BLaER1 treated with 17β-estradiol and CSF1 and Interleukin-3, amounts not matched to agents 10 nM and 100 nM (cell line): ENCODE data around the gene PYGO2.
A peak's percentile ranks its signal among the peaks of the same experiment; 100 is the strongest.

ENCODE experiments used
- H3K27ac ChIP-seq, 11 experiments: shearing (Covaris generic); formaldehyde crosslinking; 2 replicates each; pipeline ENCODE4 v1.8.1; 2022
- H3K27me3 ChIP-seq, 11 experiments: shearing (Covaris generic); formaldehyde crosslinking; 2 replicates each; pipeline ENCODE4 v1.8.1; 2022
- H3K36me3 ChIP-seq, 11 experiments: shearing (Covaris generic); formaldehyde crosslinking; 2 replicates each; pipeline ENCODE4 v1.8.1; 2022
- H3K4me1 ChIP-seq, 10 experiments: shearing (Covaris generic); formaldehyde crosslinking; 2 replicates each; pipeline ENCODE4 v1.8.1; 2022
- H3K4me2 ChIP-seq, 11 experiments: shearing (Covaris generic); formaldehyde crosslinking; 2 replicates each; pipeline ENCODE4 v1.8.1; 2022
- H3K4me3 ChIP-seq, 10 experiments: shearing (Covaris generic); formaldehyde crosslinking; 2 replicates each; pipeline ENCODE4 v1.8.1; 2022
- H3K9ac ChIP-seq, 11 experiments: shearing (Covaris generic); formaldehyde crosslinking; 2 replicates each; pipeline ENCODE4 v1.8.1; 2022
- H3K9me3 ChIP-seq, 11 experiments: shearing (Covaris generic); formaldehyde crosslinking; replicated peaks in 1 of 11; 2 replicates each; pipeline ENCODE4 v1.8.1; 2022
- H4K20me1 ChIP-seq, 11 experiments: shearing (Covaris generic); formaldehyde crosslinking; 2 replicates each; pipeline ENCODE4 v1.8.1; 2022
- Cebpa-rat ChIP-seq, 11 experiments: shearing (Covaris generic); IDR thresholded peaks; 2 replicates each; pipeline ENCODE4 v1.8.1; 2022

The PYGO2 gene

GRCh38 chr1:154953611-154954038 lies 8.0 kb downstream of the PYGO2 start:
- no peaks in the 10 kb centered on the region for H3K9me3 ChIP-seq
- peaks cover 11 to 52% (median 28%) of the 10 kb centered on the region in 11 experiments; a peak in 14 of 22 replicates for H4K20me1 ChIP-seq
- H3K4me3 ChIP-seq, result peak overlapping the region in 9 of 10 experiments; percentile 2 to 71 (median 67); a peak in 12 of 20 replicates
- H3K4me1 ChIP-seq, result peaks cover 72 to 87% (median 80%) of the 10 kb centered on the region in 10 experiments
- peaks cover 22 to 45% (median 32%) of the 10 kb centered on the region in 11 experiments for H3K36me3 ChIP-seq
- peak overlapping the region; percentile 89 to 98 (median 96) for H3K4me2 ChIP-seq
- TF ChIP-seq Cebpa-rat (IDR thresholded peaks at IDR 0.05), result no peak
- peak overlapping the region in 10 of 11 experiments; percentile 16 to 94 (median 82); a peak in 15 of 22 replicates for H3K27ac ChIP-seq
- no peaks in the 10 kb centered on the region for H3K27me3 ChIP-seq
- peak overlapping the region in 7 of 11 experiments; percentile 67 to 85 (median 81); a peak in 9 of 22 replicates for H3K9ac ChIP-seq

GRCh38 chr1:154952664-154953063 lies 8.9 kb downstream of the PYGO2 start:
- H4K20me1 ChIP-seq, result peaks cover 11 to 61% (median 31%) of the 10 kb centered on the region in 11 experiments; a peak in 14 of 22 replicates
- H3K27me3 ChIP-seq, result no peaks in the 10 kb centered on the region
- no peaks in the 10 kb centered on the region for H3K9me3 ChIP-seq
- H3K4me3 ChIP-seq, result peak overlapping the region in 7 of 10 experiments; percentile 16 to 71 (median 66); a peak in 10 of 20 replicates
- H3K4me1 ChIP-seq, result peaks cover 70 to 87% (median 82%) of the 10 kb centered on the region in 10 experiments
- no peak for TF ChIP-seq Cebpa-rat (IDR thresholded peaks at IDR 0.05)
- H3K27ac ChIP-seq, result peak overlapping the region in 8 of 11 experiments; percentile 22 to 94 (median 84); a peak in 16 of 22 replicates
- peak overlapping the region; percentile 89 to 98 (median 96) for H3K4me2 ChIP-seq
- H3K36me3 ChIP-seq, result peaks cover 25 to 46% (median 36%) of the 10 kb centered on the region in 11 experiments
- peak overlapping the region; percentile 13 to 85 (median 64); a peak in 16 of 22 replicates for H3K9ac ChIP-seq

- Histone ChIP-seq H3K4me2 (peak overlapping the region; percentile 89 to 98 (median 96)), H3K27me3 (no peaks in the 10 kb centered on the region), H3K4me1 (peaks cover 64 to 86% (median 82%) of the 10 kb centered on the region in 10 experiments), H3K36me3 (peaks cover 31 to 46% (median 40%) of the 10 kb centered on the region in 11 experiments), H4K20me1 (peaks cover 11 to 61% (median 31%) of the 10 kb centered on the region in 11 experiments; a peak in 14 of 22 replicates), H3K9me3 (no peaks in the 10 kb centered on the region), H3K27ac (peak overlapping the region in 9 of 11 experiments; percentile 3 to 94 (median 80); a peak in 17 of 22 replicates), H3K9ac (peak overlapping the region; percentile 13 to 85 (median 64); a peak in 20 of 22 replicates), H3K4me3 (peak overlapping the region; percentile 2 to 71 (median 30); a peak in 13 of 20 replicates)
- TF ChIP-seq Cebpa-rat (IDR thresholded peaks at IDR 0.05), result no peak
These were observed 9.5 kb downstream of the PYGO2 start for GRCh38 chr1:154951901-154952657.

- H3K27ac ChIP-seq, result peak overlapping the region in 4 of 11 experiments; percentile 8 to 44 (median 22); a peak in 4 of 22 replicates
- peak overlapping the region in 3 of 11 experiments; percentile 3 to 46 (median 27); a peak in 4 of 22 replicates for H3K4me2 ChIP-seq
These were observed 13.5 kb downstream of the PYGO2 start for GRCh38 chr1:154948079-154948478.

GRCh38 chr1:154945962-154946850 lies 15.4 kb downstream of the PYGO2 start:
- peak overlapping the region in 10 of 11 experiments; percentile 19 to 89 (median 86); a peak in 16 of 22 replicates for H3K27ac ChIP-seq
- TF ChIP-seq Cebpa-rat (IDR thresholded peaks at IDR 0.05), result no peak
- H4K20me1 ChIP-seq, result peaks cover 0 to 30% (median 6%) of the 10 kb centered on the region in 11 experiments; a peak in 13 of 22 replicates

More at GRCh38 chr1:154948079-154948478, 13.5 kb downstream of the PYGO2 start:
- no peaks in the 10 kb centered on the region for H3K27me3 ChIP-seq
- H3K9me3 ChIP-seq, result no peaks in the 10 kb centered on the region
- no peak for TF ChIP-seq Cebpa-rat (IDR thresholded peaks at IDR 0.05)
- peak overlapping the region in 8 of 11 experiments; percentile 4 to 46 (median 34); a peak in 10 of 22 replicates for H3K9ac ChIP-seq
- H4K20me1 ChIP-seq, result peaks cover 11 to 47% (median 24%) of the 10 kb centered on the region in 11 experiments; a peak in 14 of 22 replicates
- H3K4me1 ChIP-seq, result peaks cover 64 to 91% (median 84%) of the 10 kb centered on the region in 10 experiments
- peaks cover 42 to 66% (median 61%) of the 10 kb centered on the region in 11 experiments for H3K36me3 ChIP-seq
- H3K4me3 ChIP-seq, result no peak overlapping the region

GRCh38 chr1:154945160-154945961 lies 16.2 kb downstream of the PYGO2 start:
- Histone ChIP-seq H3K4me3 (peak overlapping the region in 1 of 10 experiments; percentile 16; a peak in 1 of 20 replicates), H3K4me2 (peak overlapping the region; percentile 83 to 97 (median 88)), H4K20me1 (peaks cover 0 to 21% (median 0%) of the 10 kb centered on the region in 11 experiments; a peak in 8 of 22 replicates), H3K4me1 (peaks cover 64 to 91% (median 84%) of the 10 kb centered on the region in 10 experiments), H3K27ac (peak overlapping the region; percentile 34 to 89 (median 86); a peak in 21 of 22 replicates), H3K27me3 (no peaks in the 10 kb centered on the region), H3K36me3 (peaks cover 28 to 51% (median 47%) of the 10 kb centered on the region in 11 experiments), H3K9me3 (no peaks in the 10 kb centered on the region), H3K9ac (peak overlapping the region; percentile 61 to 78 (median 73))
- TF ChIP-seq Cebpa-rat (IDR thresholded peaks at IDR 0.05), result no peak

More at GRCh38 chr1:154945962-154946850, 15.4 kb downstream of the PYGO2 start:
- H3K9ac ChIP-seq, result peak overlapping the region; percentile 44 to 78 (median 69); a peak in 19 of 22 replicates
- no peaks in the 10 kb centered on the region for H3K27me3 ChIP-seq
- peak overlapping the region; percentile 83 to 97 (median 88) for H3K4me2 ChIP-seq
- H3K9me3 ChIP-seq, result no peaks in the 10 kb centered on the region
- H3K36me3 ChIP-seq, result peaks cover 36 to 60% (median 56%) of the 10 kb centered on the region in 11 experiments
- peaks cover 64 to 91% (median 84%) of the 10 kb centered on the region in 10 experiments for H3K4me1 ChIP-seq
- no peak overlapping the region for H3K4me3 ChIP-seq

- H3K4me3 ChIP-seq, result peak overlapping the region in 1 of 10 experiments; percentile 16; a peak in 1 of 20 replicates
- peak overlapping the region; percentile 83 to 97 (median 88) for H3K4me2 ChIP-seq
- peak overlapping the region; percentile 34 to 89 (median 86) for H3K27ac ChIP-seq
- no peak for TF ChIP-seq Cebpa-rat (IDR thresholded peaks at IDR 0.05)
- no peaks in the 10 kb centered on the region for H3K27me3 ChIP-seq
- peaks cover 26 to 44% (median 41%) of the 10 kb centered on the region in 11 experiments for H3K36me3 ChIP-seq
- H4K20me1 ChIP-seq, result peaks cover 0 to 21% (median 0%) of the 10 kb centered on the region in 11 experiments; a peak in 6 of 22 replicates
- H3K4me1 ChIP-seq, result peaks cover 71 to 94% (median 91%) of the 10 kb centered on the region in 10 experiments
- H3K9me3 ChIP-seq, result no peaks in the 10 kb centered on the region
- H3K9ac ChIP-seq, result peak overlapping the region; percentile 61 to 78 (median 73); a peak in 21 of 22 replicates
These were observed 17.0 kb downstream of the PYGO2 start for GRCh38 chr1:154944401-154945159.
